Subcutaneous adipose tissue (tissue), 4 donors: ENCODE data around the gene ROBO4. TPM values are rescaled to one million over a fixed set of nuclear protein-coding genes. Genes with fewer than 3 reads are reported as not detected.

Experiments used
- CTCF ChIP-seq: fragments of 450-650 bp; IDR thresholded peaks from one replicate; pipeline ENCODE4 v1.5.1; 2016; ENCODE audit warnings: low read depth, mild to moderate bottlenecking, control low read depth, antibody characterized with exemption, moderate library complexity
- total RNA-seq, 4 donors: library from RNA; depleted of rRNA; stranded (reverse); fragments of >200 nt; gene quantifications; one replicate each; pipeline ENCODE4 v1.1.0, GENCODE V29; 2016

The ROBO4 gene
- total RNA-seq, 4 donors from 2014 or later: 17.5 to 152 (median 21.0) TPM

GRCh38 chr11:124840666-124841065 is 57.0 kb downstream of the ROBO4 start:
- no peak for TF ChIP-seq CTCF

- no peak for TF ChIP-seq CTCF
These were observed 57.6 kb downstream of the ROBO4 start for GRCh38 chr11:124839972-124840621.

GRCh38 chr11:124839128-124839971 is 58.3 kb downstream of the ROBO4 start:
- TF ChIP-seq CTCF: no peak

GRCh38 chr11:124838805-124839127 is 58.9 kb downstream of the ROBO4 start:
- TF ChIP-seq CTCF: no peak

GRCh38 chr11:124837491-124837856 is 60.2 kb downstream of the ROBO4 start:
- TF ChIP-seq CTCF: no peak

- TF ChIP-seq CTCF: no peak
These were observed 61.7 kb downstream of the ROBO4 start for GRCh38 chr11:124835918-124836317.

GRCh38 chr11:124834526-124835180 is 63.0 kb downstream of the ROBO4 start:
- TF ChIP-seq CTCF: no peak
